ENCODE results near the gene C14orf132. TPM values are rescaled to one million over a fixed set of nuclear protein-coding genes. Genes with fewer than 3 reads are reported as not detected.

Gene C14orf132
- total RNA-seq, 1 donor from 2014 or later, result 4.7 TPM

- no peak for ATAC-seq
- DNase-seq (ENCODE audit: low spot score), result no peak
Observed at GRCh38 chr14:96139879-96140278, 100.7 kb downstream of the C14orf132 start.

GRCh38 chr14:96140952-96141351 lies 101.8 kb downstream of the C14orf132 start:
- ATAC-seq, result no peak
- no peak for DNase-seq (ENCODE audit: low spot score)

Other genes starting within 250 kb of the C14orf132 start
- not detected for gene TUNAR, start 162.5 kb upstream of the C14orf132 start, total RNA-seq
- 0.10 TPM for gene BDKRB2, start 165.5 kb downstream of the C14orf132 start, total RNA-seq
- gene BDKRB1, start 216.8 kb downstream of the C14orf132 start, total RNA-seq, result not detected